NB4 (cell line): Measurements from ENCODE around the gene SPTSSB.

Experiments
- CTCF ChIP-seq: IDR thresholded peaks from one replicate; pipeline ENCODE4 v1.5.1; 2012; ENCODE audit warnings: low read depth, low read length
- MAX ChIP-seq: IDR thresholded peaks from 2 replicates; pipeline ENCODE4 v1.6.1; 2011; ENCODE audit warnings: low read depth, low read length
- MYC ChIP-seq: IDR thresholded peaks from 2 replicates; pipeline ENCODE4 v1.6.1; 2011; ENCODE audit warnings: low read depth, low read length
- POLR2A ChIP-seq: IDR thresholded peaks from 2 replicates; pipeline ENCODE4 v1.6.1; 2011; ENCODE audit warnings: mild to moderate bottlenecking; ENCODE audit not compliant: insufficient read length; ENCODE audit errors: extremely low read depth

- TF ChIP-seq MAX (no peak), CTCF (no peak), POLR2A (no peak), MYC (no peak)
Measured at GRCh38 chr3:161350916-161351315, 20.4 kb downstream of the SPTSSB start.
